HL-60 (cell line): ENCODE results near the gene DDC.

ENCODE experiments used
- CTCF ChIP-seq: IDR thresholded peaks from one replicate; pipeline ENCODE4 v1.5.1; 2011; ENCODE audit warnings: low read length, control low read depth, inconsistent platforms; ENCODE audit not compliant: insufficient read depth
- GABPA ChIP-seq: IDR thresholded peaks from 2 replicates; pipeline ENCODE4 v1.6.1; 2012; ENCODE audit warnings: low read depth
- POLR2AphosphoS5 ChIP-seq: IDR thresholded peaks from 2 replicates; pipeline ENCODE4 v1.6.1; 2012; ENCODE audit warnings: low read depth
- REST ChIP-seq: IDR thresholded peaks from 2 replicates; pipeline ENCODE4 v1.6.1; 2012; ENCODE audit warnings: low read depth; ENCODE audit not compliant: insufficient replicate concordance
- SPI1 ChIP-seq: IDR thresholded peaks from 2 replicates; pipeline ENCODE4 v1.6.1; 2012; ENCODE audit warnings: low read depth, mild to moderate bottlenecking, borderline replicate concordance

- TF ChIP-seq CTCF: no peak
- no peak for TF ChIP-seq REST
- no peak for TF ChIP-seq SPI1
- no peak for TF ChIP-seq POLR2AphosphoS5
- no peak for TF ChIP-seq GABPA
Observed at GRCh38 chr7:50502001-50502684, 63.1 kb downstream of the DDC start.
